Kidney (tissue), 14 donors: ENCODE measurements around the gene CSTPP1. TPM values are rescaled to one million over a fixed set of nuclear protein-coding genes. Genes with fewer than 3 reads are reported as not detected.

Source experiments
- DNase-seq, 5 donors: peaks; one replicate each; pipeline ENCODE4 v3.0.0-alpha.2; 2013 to 2020
- FAIRE-seq: peaks from 2 replicates; lab custom pipeline; 2012; peaks lifted over from hg19 to GRCh38; lab: Jason Lieb, UNC
- H3K27ac ChIP-seq, 2 donors: one replicate each; pipeline ENCODE4 v1.7.0; 2013; ENCODE audit warnings: low read depth in 2 of 2, low read length in 2 of 2, inconsistent platforms in 1 of 2
- H3K27me3 ChIP-seq: one replicate; pipeline ENCODE4 v1.7.1; 2013; ENCODE audit warnings: low read length, inconsistent platforms; ENCODE audit not compliant: control insufficient read depth, insufficient read depth
- H3K36me3 ChIP-seq, 3 donors: one replicate each; pipeline versions ENCODE4 v1.7.0 to v1.7.1; 2013; ENCODE audit warnings: low read length in 3 of 3, control low read depth in 1 of 3, inconsistent platforms in 1 of 3; ENCODE audit not compliant: insufficient read depth in 3 of 3, control insufficient read depth in 2 of 3
- H3K4me1 ChIP-seq, 3 donors: one replicate each; pipeline versions ENCODE4 v1.7.0 to v1.7.1; 2013; ENCODE audit warnings: low read length in 3 of 3, inconsistent platforms in 1 of 3, low read depth in 1 of 3; ENCODE audit not compliant: control insufficient read depth in 2 of 3, insufficient read depth in 2 of 3
- H3K4me3 ChIP-seq, 3 donors: one replicate each; pipeline versions ENCODE4 v1.7.0 to v1.8.1; 2013; ENCODE audit warnings: low read length in 3 of 3, control low read depth in 1 of 3, inconsistent platforms in 1 of 3
- H3K9ac ChIP-seq, 3 donors: one replicate each; pipeline versions ENCODE4 v1.7.0 to v1.7.1; 2013; ENCODE audit warnings: low read length in 3 of 3, control low read depth in 1 of 3, inconsistent platforms in 1 of 3
- H3K9me3 ChIP-seq, 3 donors: one replicate each; pipeline versions ENCODE4 v1.7.0 to v1.7.1; 2013; ENCODE audit warnings: low read length in 3 of 3, control low read depth in 1 of 3, inconsistent platforms in 1 of 3; ENCODE audit not compliant: control insufficient read depth in 2 of 3, insufficient read depth in 1 of 3
- CTCF ChIP-seq: IDR thresholded peaks from 3 replicates; pipeline ENCODE4 v1.5.1; 2012; ENCODE audit warnings: mild to moderate bottlenecking, moderate library complexity, borderline replicate concordance; ENCODE audit not compliant: insufficient read depth; ENCODE audit errors: extremely low read depth
- intact Hi-C: fragments of 100-400 bp; cut with DNase I; formaldehyde crosslinking; loops from one replicate; pipeline ENCODE4 v1.11.1; 2022
- polyA plus RNA-seq: library from polyadenylated mRNA; stranded (reverse); fragments of 350-450 nt; fragmentation: Illumina TruSeq; extraction: RNeasy Lipid Tissue Mini Kit (QIAGEN cat#74804); gene quantifications from one replicate; pipeline ENCODE4 v1.2.3, GENCODE V29; 2014; ENCODE audit warnings: low read depth, low replicate concordance; ENCODE audit not compliant: insufficient read depth
- total RNA-seq: library from RNA; stranded (reverse); fragmentation: NEBNext Ultra II Directional; extraction: Animal tissue kit (Norgen Biotek cat#: 25700); gene quantifications from one replicate; pipeline ENCODE4 v1.2.1, GENCODE V29; 2021
- donor health status: control.
- donor health status: control.
- donor health status: control.
- donor health status: control.
- donor health status: control.
- donor health status: DM: yes; HTN: yes; CAD: no.
- donor health status: Normal renal cell carcinoma (clear cell type).

The CSTPP1 gene
- total and polyA plus RNA-seq, 2 donors from 2014 or later: 37.4 to 50.3 TPM

GRCh38 chr11:47149782-47150181 lies 213.2 kb downstream of the CSTPP1 start:
- H3K9ac ChIP-seq: no peak overlapping the region
- H3K4me3 ChIP-seq: no peak overlapping the region
- TF ChIP-seq CTCF: no peak
- H3K36me3 ChIP-seq: no peaks in the 10 kb centered on the region
- intact Hi-C loops: no loop called here
- no peak overlapping the region for H3K27ac ChIP-seq
- no peaks in the 10 kb centered on the region for H3K9me3 ChIP-seq
- H3K27me3 ChIP-seq: no peaks in the 10 kb centered on the region
- DNase-seq (no peak), FAIRE-seq (no peak)
- no peaks in the 10 kb centered on the region for H3K4me1 ChIP-seq

GRCh38 chr11:47152126-47152952 lies 215.8 kb downstream of the CSTPP1 start:
- Histone ChIP-seq H3K36me3 (no peaks in the 10 kb centered on the region), H3K27ac (no peak overlapping the region), H3K4me1 (no peaks in the 10 kb centered on the region), H3K4me3 (no peak overlapping the region), H3K27me3 (no peaks in the 10 kb centered on the region), H3K9me3 (no peaks in the 10 kb centered on the region), H3K9ac (no peak overlapping the region)
- FAIRE-seq (no peak), DNase-seq (peak in 1 of 5 donors; percentile 45)
- intact Hi-C loops: no loop called here
- no peak for TF ChIP-seq CTCF

GRCh38 chr11:47152953-47153950 lies 216.7 kb downstream of the CSTPP1 start:
- Histone ChIP-seq H3K4me1 (no peaks in the 10 kb centered on the region), H3K9me3 (no peaks in the 10 kb centered on the region), H3K4me3 (no peak overlapping the region), H3K36me3 (no peaks in the 10 kb centered on the region), H3K27ac (no peak overlapping the region), H3K27me3 (no peaks in the 10 kb centered on the region), H3K9ac (no peak overlapping the region)
- FAIRE-seq (no peak), DNase-seq (peak; percentile 76 to 90 (median 89))
- intact Hi-C loops: no loop called here
- peak; percentile 89 for TF ChIP-seq CTCF
